GM18511 (cell line): ENCODE measurements around the gene HOXC5.

ENCODE experiments used
- ATAC-seq: cut with Tn5 transposase; IDR thresholded peaks from one replicate; pipeline ENCODE4 v1.9.1; 2021; ENCODE audit warnings: mild to moderate bottlenecking, moderate library complexity; ENCODE audit not compliant: unreplicated experiment

The HOXC5 gene

DNA sequence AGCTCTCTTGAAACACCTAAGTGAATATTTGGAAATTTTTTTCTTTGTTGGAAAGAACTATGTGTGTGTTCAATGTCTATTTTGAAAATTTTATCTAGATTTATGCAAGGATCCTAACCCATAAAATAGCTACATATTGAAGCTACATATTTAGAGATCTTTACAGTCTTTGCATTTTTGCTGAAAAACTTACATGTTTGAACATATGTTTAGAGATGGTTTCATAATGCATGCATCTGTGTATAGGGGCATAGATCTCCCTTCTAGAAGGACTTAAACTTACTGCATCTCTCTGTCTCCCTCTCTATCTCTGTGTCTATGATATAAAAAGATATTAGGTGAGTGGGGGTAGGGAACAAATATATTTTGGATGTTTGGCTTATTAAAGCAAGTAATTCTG, 12.6 kb downstream of the HOXC5 start:
- ATAC-seq = no peak

DNA sequence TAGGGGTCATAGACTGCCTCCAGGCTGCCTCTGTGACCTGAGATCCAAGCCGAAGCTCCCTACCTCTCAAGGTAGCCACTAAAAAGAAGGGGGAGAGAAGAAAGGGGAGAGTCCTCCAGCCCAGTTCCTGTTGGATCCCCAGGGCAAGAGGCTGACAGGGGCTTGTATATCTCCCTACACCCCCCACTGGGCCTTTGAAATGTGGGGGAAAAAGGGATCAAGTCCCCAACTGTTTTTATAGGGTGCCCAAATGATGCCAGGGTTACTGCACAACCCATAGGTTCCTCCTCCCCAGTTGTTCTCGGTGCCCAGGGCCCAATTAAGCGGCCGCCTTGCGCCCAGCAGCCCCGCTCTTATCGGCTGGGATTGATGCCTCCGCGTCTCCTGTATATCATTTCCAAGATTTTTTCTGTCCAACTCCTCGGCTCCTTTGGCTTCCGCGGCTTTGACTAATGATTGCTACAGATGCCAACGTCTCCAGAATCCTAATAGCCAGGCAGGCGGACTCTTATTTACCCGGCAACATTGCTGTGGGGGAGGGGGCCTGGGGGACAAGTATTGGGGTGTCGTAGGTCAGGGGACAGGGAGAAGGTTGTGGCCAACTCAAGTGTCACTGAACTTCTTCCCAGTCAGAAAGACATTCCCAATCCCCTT, 13.1 kb downstream of the HOXC5 start:
- ATAC-seq = no peak

DNA sequence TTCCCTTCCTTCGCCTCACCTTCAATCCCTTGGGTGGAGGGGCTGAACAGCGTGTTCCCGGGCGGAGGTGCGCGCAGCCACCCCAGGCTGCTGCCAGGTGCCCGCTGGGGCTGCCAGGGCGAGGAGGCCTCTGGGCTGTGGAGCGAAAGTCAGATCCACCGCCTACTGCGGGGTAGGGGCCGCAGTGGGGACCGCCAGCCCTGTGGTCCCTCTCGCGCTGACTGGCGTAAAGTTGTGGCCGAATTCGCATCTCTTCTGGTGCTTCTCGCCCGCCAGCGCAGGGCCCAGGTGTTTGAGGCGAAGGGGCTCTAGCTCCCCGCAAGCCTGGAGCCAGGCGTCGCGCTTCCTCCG, 13.9 kb downstream of the HOXC5 start:
- no peak for ATAC-seq

DNA sequence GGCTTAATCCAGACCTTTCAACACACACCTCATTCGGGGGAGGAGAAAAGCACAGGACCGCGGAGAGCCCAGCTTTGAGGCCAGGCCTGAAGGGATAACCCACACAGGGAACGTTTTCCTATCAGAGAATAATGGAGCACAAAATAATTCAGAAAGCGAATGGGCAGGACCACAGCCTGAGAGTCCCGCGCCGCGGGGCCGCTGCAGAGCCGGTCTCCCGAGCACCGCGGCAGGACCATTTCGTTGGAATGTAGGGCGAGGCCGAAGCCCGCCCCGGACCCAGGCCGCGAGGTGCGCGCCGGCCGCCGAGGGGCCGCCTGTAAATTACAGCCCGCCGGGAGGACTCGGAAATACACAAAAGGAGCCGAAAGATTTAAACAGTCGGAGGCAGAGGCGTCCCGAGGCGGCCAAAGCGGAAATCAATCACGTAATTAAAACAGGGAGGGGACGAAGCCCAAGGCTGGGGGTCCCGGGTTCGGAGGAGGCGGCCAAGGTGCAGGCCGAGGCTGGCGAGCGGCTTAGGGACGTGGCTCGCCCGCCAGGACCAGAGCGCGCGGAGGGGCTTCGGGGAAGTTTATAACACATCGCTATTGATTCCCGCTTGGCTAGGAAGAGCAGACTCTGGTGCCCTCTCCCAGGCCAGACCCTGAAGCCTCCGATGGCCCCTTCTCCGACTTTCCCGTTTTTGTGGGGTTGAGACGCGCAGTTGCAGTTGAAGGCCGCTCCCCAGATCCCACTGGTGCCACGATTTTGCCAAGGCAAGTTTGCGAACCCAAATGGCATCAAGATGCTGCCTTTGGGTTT, 14.5 kb downstream of the HOXC5 start:
- ATAC-seq = no peak

DNA sequence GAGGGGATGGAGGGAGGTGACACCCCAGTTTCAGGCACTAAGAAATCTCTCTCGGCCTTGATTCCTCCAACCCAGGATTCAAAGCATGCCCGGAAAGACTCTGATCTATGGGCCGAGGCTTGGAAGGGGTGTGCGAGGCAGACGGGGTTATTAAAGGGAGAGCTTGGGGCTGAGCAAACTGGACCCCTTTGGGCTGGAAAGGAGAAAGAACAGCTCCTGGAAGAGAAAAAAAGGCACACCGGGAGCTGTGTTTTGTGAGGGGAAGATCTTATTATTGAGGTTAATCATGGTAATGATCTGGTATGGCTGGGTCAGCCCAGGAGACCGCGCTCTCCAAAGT, 15.1 kb downstream of the HOXC5 start:
- ATAC-seq = no peak

DNA sequence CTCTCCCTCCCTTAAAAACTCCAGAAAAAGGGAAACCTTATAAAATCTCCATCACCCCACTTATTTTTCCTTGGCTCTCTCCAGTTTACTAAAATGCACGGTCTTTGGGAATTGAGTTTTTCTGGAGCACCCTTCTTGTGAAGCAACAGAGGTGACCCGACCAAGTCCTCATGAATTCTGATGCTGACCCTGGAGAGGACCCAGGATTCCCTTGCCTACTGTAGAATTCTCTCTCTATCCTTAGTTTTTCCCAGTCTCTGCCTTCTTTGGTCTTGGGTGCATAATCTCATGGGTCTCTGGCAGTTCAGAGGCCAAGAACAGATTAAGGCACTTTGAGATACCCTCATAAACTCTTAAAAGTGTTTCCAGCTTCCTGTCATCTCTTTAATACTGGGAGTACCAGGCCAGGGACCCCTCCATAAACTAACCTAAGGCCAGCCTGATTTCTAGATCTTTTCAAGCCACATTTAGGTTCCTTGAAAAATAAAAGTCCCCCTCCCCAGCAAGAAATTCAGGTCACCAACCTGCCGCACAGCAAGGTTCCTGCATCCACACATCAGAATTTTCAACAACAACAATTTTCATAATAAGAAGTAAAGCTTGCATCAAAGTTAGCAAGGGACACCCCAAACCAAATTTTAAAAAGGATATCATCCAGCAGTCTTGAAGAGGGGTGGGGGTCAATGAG, 15.7 kb downstream of the HOXC5 start:
- no peak for ATAC-seq

DNA sequence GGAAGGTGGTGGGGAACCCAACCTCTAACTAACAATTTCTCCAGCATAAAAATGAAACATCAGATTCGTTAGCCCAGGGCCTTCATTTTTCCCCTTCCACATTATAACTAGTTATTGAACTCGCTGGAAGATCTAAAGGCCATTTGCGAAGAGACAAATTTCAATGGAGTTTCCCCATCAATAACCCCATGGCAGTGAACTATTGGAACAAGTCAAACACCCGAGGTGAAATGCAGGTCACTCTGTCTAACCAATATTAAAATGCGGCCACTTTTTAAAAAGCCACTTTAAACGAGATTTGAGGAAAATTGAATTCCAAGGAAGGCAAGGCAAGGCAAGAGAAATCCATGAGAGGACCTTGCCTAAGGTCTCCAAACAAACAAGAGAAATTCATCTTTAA, 16.3 kb downstream of the HOXC5 start:
- ATAC-seq = no peak

DNA sequence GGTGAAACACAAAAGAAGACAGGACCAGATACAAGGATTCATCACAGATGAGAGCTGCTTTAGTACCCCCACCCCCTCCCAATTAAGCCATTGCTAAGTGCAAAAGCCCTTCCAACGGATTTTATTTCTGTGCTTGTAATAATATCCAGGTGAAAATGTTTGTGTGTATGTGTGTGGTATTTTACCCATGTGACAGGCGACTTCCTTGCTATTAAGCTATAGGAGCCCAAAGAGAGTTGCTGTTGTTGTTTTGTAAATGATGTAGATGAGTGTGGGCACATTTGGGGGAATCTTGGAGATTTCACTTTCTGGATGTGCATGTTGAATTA, 17.6 kb downstream of the HOXC5 start:
- no peak for ATAC-seq

DNA sequence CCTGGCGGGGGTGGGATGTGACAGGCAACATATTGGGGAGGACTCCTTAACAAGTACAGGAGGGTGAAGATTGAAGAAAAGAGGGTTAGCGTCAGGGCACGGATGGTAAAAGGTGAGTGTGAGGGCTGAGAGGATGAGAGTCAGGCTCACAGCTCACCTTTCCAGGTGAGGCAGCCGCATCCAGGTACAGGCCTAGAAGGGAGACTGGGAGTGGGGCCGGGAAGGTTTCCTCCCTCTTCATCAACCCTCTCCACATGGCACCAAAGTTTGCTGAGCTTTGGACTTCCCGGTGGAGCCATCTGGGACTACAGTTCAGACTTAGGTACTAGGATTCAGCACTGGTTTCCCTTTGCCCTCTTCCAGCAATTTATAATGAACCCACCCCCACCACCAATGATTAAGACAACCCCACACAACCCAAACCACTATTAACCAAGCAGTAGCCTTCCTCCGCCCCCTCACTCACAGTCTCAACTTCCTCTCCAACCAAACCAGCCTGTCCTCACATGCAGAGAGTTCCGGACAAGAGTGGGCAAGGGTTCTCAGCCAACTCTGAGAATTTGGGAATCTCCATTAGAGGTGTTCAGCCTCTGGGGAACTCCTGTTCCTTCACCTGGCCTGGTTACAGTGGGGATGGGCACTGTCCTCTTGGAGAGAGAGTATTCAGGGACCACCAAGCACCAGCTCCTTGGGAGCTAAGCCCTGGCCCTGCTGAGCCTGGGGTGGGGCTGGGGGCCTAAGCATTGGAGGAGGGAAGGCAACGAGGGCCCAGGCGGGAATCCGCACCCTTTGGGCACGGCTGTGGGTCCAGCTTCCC, 18.4 kb downstream of the HOXC5 start:
- no peak for ATAC-seq

DNA sequence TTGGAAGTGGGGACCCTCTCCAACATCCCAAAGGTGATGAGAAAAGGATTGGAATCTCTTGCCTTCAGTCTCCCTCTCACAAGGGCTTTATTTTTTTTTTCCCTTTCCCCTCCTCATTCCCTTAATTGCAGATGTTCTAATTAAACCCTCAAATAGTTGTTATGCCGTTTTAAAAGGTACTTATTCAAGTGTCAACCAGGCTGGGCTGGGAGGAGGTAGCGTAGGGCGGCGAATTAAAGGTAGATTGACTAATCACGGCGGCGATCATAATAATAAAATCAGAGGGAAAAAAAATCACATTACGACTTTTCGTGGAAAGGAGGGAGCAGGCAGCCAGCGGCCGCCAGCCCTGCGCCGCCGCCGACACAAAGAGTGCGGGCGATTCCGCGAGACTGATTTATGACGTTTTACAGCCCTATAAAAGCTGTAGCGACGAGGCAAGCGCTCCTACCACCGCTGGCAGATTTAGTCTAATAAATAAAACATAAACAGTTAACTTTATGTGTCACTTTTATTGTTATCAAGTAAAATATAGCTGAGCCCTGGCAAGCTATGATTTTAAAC, 19.1 kb downstream of the HOXC5 start:
- no peak for ATAC-seq

DNA sequence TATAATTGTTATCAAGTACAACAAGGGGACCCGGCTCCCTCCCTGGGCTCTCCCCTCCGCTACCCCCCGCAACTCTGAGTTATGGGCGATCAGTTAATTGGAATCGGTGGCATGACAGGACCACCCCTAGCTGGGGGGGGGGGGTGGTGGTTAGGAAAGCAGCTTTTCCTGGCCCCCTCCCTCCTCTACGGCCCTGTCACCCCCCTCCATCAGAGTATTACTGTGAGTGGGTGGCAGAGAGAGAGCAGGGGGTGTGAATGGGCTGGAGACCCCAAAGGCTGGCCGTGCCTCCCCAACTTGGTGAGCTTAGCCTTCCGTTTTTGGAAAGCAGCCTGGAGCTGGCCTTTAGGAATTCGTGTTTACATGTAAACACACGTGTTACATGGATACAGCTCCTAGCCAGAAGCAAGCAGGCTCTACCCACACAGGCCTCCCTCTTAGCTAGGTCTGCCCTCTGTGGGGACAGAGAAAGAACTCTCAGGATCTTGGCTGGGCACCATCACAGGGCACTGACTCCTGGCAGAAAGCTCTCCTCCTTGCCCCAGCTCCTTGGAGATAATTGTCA, 19.7 kb downstream of the HOXC5 start:
- peak; percentile 19 for ATAC-seq

DNA sequence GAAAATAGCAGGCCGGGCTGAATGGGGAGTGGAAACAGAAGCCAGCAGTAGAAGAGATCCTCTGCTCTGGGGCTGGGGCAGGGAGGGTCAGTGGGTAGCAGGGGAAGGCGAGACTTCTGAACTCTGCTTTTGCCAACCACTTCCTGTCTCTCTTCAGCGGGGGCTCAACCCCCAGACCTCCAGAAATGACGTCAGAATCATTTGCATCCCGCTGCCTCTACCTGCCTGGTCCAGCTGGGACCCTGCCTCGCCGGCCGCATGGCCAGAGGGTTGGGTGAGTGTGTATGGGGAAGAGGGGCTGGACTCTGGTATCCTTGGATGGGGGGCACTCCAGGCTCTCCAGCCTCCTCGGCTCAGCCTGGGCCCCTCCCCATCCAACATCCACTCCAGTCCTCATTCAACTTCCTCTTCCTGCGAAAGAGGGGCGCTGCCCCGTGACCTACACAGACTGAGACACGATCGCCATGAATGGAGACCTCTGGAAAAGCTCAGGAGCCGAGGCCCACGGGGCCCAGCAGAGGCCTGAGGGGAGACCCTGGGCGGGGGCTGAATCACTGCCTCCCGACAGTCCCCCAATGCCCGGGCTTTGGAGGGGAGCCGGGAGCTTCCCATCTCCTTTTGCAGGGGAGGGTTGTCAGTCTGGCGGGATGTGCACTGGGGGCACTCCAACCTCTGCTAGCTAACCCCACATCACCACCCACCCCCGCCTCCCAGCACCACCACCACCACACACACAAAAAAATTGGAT, 20.3 kb downstream of the HOXC5 start:
- ATAC-seq = peak; percentile 79

DNA sequence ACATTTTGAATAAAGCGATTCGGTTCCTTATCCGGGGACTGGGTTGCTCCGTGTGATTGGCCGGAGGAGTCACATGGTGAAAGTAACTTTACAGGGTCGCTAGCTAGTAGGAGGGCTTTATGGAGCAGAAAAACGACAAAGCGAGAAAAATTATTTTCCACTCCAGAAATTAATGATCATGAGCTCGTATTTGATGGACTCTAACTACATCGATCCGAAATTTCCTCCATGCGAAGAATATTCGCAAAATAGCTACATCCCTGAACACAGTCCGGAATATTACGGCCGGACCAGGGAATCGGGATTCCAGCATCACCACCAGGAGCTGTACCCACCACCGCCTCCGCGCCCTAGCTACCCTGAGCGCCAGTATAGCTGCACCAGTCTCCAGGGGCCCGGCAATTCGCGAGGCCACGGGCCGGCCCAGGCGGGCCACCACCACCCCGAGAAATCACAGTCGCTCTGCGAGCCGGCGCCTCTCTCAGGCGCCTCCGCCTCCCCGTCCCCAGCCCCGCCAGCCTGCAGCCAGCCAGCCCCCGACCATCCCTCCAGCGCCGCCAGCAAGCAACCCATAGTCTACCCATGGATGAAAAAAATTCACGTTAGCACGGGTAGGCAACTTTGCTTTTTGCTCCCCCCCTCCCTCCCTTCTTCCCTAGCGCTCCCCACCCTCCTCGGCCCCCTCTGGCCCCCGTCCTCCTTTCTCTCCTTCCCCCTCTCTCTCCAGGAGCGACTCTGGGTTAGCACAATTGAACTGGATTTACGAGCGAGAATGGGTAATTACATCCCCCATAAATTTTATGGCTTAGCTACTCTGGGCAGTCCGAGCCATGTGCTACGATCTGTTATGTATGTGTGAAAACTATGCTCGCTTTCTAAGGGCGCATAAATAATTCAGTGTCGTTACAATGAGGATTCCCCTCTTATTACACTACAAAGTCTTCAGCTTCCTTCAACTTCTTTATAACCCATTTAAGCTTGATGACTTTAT, 21.2 kb downstream of the HOXC5 start, which contains the start of gene HOXC4:
HOXC4 (plus strand) TSS at position 85 of the 991 bp plus-strand sequence; CDS start at position 173, 88 bp downstream.
- peak; percentile 60 for ATAC-seq

DNA sequence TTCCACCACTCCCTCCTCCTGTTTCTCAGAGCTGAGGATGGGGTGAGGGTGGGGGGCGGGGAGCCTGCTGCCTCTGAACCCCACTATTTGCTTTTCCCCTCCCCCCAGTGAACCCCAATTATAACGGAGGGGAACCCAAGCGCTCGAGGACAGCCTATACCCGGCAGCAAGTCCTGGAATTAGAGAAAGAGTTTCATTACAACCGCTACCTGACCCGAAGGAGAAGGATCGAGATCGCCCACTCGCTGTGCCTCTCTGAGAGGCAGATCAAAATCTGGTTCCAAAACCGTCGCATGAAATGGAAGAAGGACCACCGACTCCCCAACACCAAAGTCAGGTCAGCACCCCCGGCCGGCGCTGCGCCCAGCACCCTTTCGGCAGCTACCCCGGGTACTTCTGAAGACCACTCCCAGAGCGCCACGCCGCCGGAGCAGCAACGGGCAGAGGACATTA, 21.9 kb downstream of the HOXC5 start:
- ATAC-seq = no peak

DNA sequence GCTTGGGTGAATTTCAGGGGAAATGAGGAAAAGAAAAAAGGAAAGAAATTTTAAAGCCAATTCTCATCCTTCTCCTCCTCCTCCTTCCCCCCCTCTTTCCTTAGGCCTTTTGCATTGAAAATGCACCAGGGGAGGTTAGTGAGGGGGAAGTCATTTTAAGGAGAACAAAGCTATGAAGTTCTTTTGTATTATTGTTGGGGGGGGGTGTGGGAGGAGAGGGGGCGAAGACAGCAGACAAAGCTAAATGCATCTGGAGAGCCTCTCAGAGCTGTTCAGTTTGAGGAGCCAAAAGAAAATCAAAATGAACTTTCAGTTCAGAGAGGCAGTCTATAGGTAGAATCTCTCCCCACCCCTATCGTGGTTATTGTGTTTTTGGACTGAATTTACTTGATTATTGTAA, 22.7 kb downstream of the HOXC5 start:
- ATAC-seq = no peak

DNA sequence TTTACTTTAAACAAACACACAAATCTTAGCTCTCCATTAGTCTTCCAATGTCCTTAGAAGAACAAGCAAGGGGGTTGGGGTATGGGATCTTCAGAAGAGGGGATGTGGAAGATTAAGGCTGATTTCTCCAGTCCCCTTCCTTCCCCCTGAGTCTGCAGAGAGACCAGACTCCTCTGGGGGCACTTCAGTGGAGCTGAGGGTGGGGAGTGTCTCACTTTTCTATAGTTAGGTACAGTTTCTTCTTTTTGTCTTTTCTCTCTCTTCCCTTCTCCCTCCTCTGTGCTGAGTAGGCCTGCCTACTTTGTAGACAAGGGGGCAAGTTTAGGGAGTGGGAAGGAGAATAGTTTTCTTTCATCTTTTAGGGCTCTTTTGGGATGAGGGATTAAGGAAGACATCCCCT, 23.3 kb downstream of the HOXC5 start:
- no peak for ATAC-seq

DNA sequence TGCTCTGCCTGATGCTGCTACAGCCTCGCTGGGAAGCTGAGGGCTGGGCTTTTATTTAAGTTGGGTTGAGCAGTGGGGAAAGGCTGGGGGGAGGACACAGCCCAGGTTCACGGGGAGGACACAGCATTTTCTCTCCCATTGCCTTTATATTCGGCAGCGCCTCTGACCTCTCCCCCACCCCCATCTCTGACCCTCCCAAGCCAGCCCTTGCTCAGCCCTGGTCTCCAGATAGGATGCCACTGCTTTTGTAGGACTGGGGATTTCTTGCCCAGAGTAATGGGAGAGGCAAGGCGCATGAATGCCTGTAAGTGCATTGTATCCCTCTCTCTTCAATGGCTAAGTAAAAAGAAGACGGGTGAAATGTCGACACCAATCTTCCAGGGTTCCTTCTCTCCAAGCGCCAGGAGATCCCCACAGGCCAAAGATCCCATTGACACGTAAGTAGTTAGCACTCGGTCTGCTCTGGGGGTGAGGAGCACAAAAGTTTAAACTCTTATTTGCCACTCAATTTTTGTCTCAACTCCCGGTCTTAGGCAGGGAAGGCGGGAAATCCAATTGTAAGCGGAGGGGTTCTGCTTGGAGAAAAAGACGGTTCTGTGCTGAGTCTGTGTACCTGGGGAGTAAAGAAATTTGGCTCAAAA, 25.4 kb downstream of the HOXC5 start:
- ATAC-seq = no peak

DNA sequence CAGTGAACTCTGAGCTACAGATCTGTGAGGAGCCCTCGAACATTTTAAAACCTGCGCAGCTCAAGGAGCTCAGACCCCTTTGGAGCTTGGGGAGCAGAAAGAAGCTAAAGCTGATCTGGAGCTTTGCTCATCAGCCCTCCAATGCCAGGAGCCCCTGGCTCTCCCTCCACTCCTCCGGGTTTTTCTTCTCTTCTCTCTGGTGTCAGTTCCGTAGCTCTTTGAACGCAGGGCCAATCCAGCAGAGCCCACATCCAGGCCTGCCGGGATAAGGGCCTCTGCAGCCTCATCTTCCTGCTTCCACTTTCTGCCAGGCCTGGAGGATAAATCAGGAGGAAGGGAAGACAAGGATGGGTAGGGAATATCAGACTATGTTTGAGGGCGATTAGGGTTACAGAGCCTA, 26.8 kb downstream of the HOXC5 start:
- no peak for ATAC-seq
